ENCODE results near the gene JMJD8. TPM values are rescaled to one million over a fixed set of nuclear protein-coding genes. Genes with fewer than 3 reads are reported as not detected.
A peak's percentile ranks its signal among the peaks of the same experiment; 100 is the strongest.

Gene JMJD8, protein sequence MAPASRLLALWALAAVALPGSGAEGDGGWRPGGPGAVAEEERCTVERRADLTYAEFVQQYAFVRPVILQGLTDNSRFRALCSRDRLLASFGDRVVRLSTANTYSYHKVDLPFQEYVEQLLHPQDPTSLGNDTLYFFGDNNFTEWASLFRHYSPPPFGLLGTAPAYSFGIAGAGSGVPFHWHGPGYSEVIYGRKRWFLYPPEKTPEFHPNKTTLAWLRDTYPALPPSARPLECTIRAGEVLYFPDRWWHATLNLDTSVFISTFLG
- 23.6 and 33.4 TPM in 2 replicates for total RNA-seq (2022)
- Bru-seq, nascent RNA = percentile 49 among the genes with signal in this experiment
- BruChase-seq, experiment 1, labeled RNA remaining after a 6-hour chase = percentile 79 among the genes with signal in this experiment
- percentile 56 among the genes with signal in this experiment for BruChase-seq, experiment 2, labeled RNA remaining after a 2-hour chase
- long read RNA-seq, transcript JMJD8-203 (8 exons, 1,015 nt) = minor isoform, 5 of 153 reads
- long read RNA-seq, transcript JMJD8-201 (9 exons, 2,038 nt) = major isoform, 67 of 153 reads
- long read RNA-seq, partial matches to known transcripts = 17 of 153 reads
- long read RNA-seq, other reads (novel, unspliced or antisense) = 56 of 153 reads

DNA sequence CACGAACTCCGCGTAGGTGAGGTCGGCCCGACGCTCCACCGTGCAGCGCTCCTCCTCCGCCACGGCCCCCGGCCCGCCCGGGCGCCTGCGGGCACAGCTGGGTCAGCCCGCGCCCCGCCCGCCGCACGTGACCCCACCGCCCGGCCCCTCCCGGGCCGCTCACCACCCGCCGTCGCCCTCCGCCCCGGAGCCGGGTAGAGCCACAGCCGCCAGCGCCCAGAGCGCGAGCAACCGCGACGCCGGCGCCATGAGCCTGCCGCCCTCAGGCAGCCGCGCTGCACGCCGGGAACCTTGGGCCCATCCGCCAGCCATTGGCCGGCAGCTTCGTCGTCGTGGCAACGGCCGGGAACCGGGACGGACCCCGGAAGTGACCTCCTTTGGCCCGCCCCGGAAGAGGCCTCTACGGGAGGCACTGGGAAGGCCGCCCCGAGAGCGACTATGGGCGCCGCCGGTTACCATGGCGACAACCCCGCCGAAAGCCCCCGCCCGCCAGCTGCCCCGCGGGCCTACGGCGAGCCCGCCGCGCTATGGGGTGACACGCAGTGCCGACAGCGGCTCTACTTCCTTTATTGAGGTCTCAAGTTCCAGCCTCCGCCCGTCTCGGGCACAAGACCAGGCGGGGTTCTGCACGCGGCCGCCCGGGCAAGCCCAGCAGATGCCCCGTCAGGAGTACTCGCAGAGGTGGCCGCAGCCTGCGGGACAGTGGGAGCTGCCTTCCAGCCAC lies at the start of gene JMJD8:
Gene JMJD8 (minus strand): TSS at position 264 of the 724 bp plus-strand sequence. CDS start 15 bp downstream, at position 249.
- H3K4me3 Mint-ChIP-seq (ENCODE audit: unreplicated experiment) = peak within 1 kb of the TSS; percentile 76
- H3K27ac Mint-ChIP-seq (ENCODE audit: low read depth, unreplicated experiment) = peak within 1 kb of the TSS; percentile 61
- intact Hi-C loops (cut with micrococcal nuclease) = no loop called here

DNA sequence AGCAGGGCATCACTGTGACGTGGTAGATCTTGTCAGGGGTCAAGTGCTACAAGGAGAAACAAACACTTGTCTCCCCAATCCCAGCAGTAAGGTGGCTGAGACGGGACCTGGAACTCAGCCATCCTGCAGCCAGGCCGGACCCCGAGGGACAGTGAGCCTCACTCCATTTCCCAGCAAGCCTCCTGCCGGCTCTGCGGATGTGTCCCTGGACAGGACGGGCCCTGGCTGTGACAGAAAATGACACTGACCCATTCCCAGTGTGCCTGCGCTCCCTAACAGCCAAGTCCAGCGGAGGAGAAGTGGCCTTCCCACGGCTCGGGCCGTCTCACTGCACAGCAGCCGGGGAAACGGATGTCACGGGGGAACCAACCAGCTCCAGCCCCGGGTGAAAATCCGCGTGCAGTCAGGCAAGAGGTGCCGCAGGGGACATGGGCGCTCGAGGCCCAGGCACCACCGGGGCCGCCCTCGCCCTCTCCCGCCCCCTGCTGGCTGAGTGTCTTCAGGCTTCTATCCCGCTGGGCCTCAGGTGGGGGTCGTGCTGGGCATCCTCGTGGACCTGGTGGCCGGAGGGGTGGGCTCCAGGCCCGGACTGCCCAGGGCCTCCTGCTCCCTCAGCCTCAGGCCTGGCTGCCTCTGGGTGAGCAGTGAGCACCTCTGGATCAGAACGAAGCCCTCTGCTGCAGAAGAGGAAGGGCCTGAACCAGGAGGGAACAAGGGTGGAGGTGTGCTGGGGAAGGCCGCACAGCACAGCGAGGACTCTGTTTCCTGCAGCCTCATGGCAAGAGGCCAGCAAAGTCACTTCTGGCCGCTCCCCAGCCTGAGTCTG lies 49.5 kb upstream of the JMJD8 start:
- TF ChIP-seq, protein P1, sequence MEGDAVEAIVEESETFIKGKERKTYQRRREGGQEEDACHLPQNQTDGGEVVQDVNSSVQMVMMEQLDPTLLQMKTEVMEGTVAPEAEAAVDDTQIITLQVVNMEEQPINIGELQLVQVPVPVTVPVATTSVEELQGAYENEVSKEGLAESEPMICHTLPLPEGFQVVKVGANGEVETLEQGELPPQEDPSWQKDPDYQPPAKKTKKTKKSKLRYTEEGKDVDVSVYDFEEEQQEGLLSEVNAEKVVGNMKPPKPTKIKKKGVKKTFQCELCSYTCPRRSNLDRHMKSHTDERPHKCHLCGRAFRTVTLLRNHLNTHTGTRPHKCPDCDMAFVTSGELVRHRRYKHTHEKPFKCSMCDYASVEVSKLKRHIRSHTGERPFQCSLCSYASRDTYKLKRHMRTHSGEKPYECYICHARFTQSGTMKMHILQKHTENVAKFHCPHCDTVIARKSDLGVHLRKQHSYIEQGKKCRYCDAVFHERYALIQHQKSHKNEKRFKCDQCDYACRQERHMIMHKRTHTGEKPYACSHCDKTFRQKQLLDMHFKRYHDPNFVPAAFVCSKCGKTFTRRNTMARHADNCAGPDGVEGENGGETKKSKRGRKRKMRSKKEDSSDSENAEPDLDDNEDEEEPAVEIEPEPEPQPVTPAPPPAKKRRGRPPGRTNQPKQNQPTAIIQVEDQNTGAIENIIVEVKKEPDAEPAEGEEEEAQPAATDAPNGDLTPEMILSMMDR (IDR thresholded peaks at IDR 0.05; ENCODE audit: unreplicated experiment) = peak; percentile 28
- CTCF ChIA-PET = interaction anchor here (0.7 to 1.2 kb wide), 3 partner anchors 9 to 38 kb away, joined by 3 read pairs; no protein-coding TSS in a partner anchor
- no TSS peak for BruUV-seq (replicated peaks)
- no peak for DNase-seq (ENCODE audit: unreplicated experiment)
- Mint-ChIP-seq H3K36me3 (ENCODE audit: insufficient read depth, unreplicated experiment) (peaks cover 56% of the 10 kb centered on the region), H3K27ac (ENCODE audit: low read depth, unreplicated experiment) (no peak overlapping the region), H3K4me3 (ENCODE audit: unreplicated experiment) (no peak overlapping the region), H3K9me3 (ENCODE audit: unreplicated experiment) (no peaks in the 10 kb centered on the region), H3K4me1 (ENCODE audit: insufficient read depth, unreplicated experiment) (peaks cover 6% of the 10 kb centered on the region), H3K27me3 (ENCODE audit: insufficient read depth, unreplicated experiment) (no peaks in the 10 kb centered on the region)
- intact Hi-C loops (cut with micrococcal nuclease) = no loop called here
- POLR2A ChIA-PET = interaction anchor here (0.7 to 0.8 kb wide), 2 partner anchors 21 to 48 kb away, joined by 3 to 4 read pairs; no protein-coding TSS in a partner anchor

More for the DNA sequence above, at the start of gene JMJD8:
- ChIA-PET POLR2A (interaction anchor here (0.6 to 2.9 kb wide), 20 partner anchors 9 to 104 kb away, joined by 3 to 16 read pairs (median 3); partner anchors contain the start of genes ANTKMT, CHTF18, METTL26 and RHBDL1), CTCF (interaction anchor here (0.8 kb wide), 1 partner anchor 31 kb away, joined by 3 read pairs; the partner anchor contains the start of gene METRN)
- no TSS peak for BruUV-seq (replicated peaks)
- peaks cover 62% of the 10 kb centered on the region for H3K36me3 Mint-ChIP-seq (ENCODE audit: insufficient read depth, unreplicated experiment)
- TF ChIP-seq, protein P1 (IDR thresholded peaks at IDR 0.05; ENCODE audit: unreplicated experiment) = no peak
- H3K9me3 Mint-ChIP-seq (ENCODE audit: unreplicated experiment) = no peaks in the 10 kb centered on the region
- peaks cover 6% of the 10 kb centered on the region for H3K4me1 Mint-ChIP-seq (ENCODE audit: insufficient read depth, unreplicated experiment)
- H3K27me3 Mint-ChIP-seq (ENCODE audit: insufficient read depth, unreplicated experiment) = no peaks in the 10 kb centered on the region
- peak; percentile 95 for DNase-seq (ENCODE audit: unreplicated experiment)

DNA sequence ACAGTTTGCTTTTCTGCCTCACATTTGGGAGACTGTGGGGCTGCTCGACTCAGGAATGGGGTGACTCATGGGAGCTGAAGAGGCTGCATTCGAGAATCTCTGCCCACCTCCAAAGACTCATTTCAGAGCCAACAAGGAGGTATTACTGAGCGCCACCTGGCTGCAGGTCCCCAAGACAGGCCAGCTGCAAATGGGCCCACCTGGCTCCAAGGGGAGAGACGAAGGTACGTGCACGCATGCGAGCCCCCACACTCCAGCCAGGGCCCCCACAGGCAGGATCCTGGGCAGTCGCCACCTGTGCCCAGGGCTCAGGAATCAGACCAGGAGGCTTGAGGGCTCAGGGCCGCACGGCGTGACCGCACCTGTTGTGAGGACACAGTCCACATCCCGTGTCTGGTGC lies 48.8 kb upstream of the JMJD8 start:
- Mint-ChIP-seq H3K27me3 (ENCODE audit: insufficient read depth, unreplicated experiment) (no peaks in the 10 kb centered on the region), H3K9me3 (ENCODE audit: unreplicated experiment) (no peaks in the 10 kb centered on the region), H3K27ac (ENCODE audit: low read depth, unreplicated experiment) (no peak overlapping the region), H3K4me3 (ENCODE audit: unreplicated experiment) (no peak overlapping the region), H3K36me3 (ENCODE audit: insufficient read depth, unreplicated experiment) (peaks cover 59% of the 10 kb centered on the region), H3K4me1 (ENCODE audit: insufficient read depth, unreplicated experiment) (peaks cover 6% of the 10 kb centered on the region)
- TF ChIP-seq, protein P1 (IDR thresholded peaks at IDR 0.05; ENCODE audit: unreplicated experiment) = no peak
- ChIA-PET CTCF (interaction anchor here (0.7 to 1.2 kb wide), 3 partner anchors 9 to 38 kb away, joined by 3 read pairs; no protein-coding TSS in a partner anchor), POLR2A (interaction anchor here (0.7 to 0.8 kb wide), 2 partner anchors 21 to 49 kb away, joined by 3 to 4 read pairs; no protein-coding TSS in a partner anchor)
- intact Hi-C loops (cut with micrococcal nuclease) = no loop called here
- BruUV-seq (replicated peaks) = no TSS peak
- DNase-seq (ENCODE audit: unreplicated experiment) = no peak

Measured in MCF 10A (cell line).